H1 (cell line): ENCODE measurements around the gene GUCY2C. TPM values are rescaled to one million over a fixed set of nuclear protein-coding genes. Genes with fewer than 3 reads are reported as not detected.

Experiments
- CTCF ChIA-PET: fragments of 300-600 bp; sonication (Branson Sonifier 250); formaldehyde crosslinking; loops from one replicate; lab custom pipeline; 2021; ENCODE audit not compliant: partially characterized antibody; lab: Charles Lee
- POLR2A ChIA-PET: fragments of 300-600 bp; sonication (Branson Sonifier 250); formaldehyde crosslinking; loops from one replicate; lab custom pipeline; 2021; ENCODE audit warnings: inconsistent platforms; ENCODE audit not compliant: partially characterized antibody; lab: Charles Lee
- DNase-seq, 2 experiments: peaks; one replicate each; pipeline versions ENCODE4 v3.0.0 to v3.0.0-alpha.2; 2010 to 2022; ENCODE audit warnings: low spot score in 2 of 2, low read depth in 1 of 2, mixed read lengths in 1 of 2
- FAIRE-seq: peaks from 2 replicates; lab custom pipeline; 2011; peaks lifted over from hg19 to GRCh38; lab: Jason Lieb, UNC
- H2AFZ ChIP-seq: 2 replicates; pipeline ENCODE4 v1.8.1; 2012; ENCODE audit warnings: low read length, inconsistent platforms
- H2AK5ac ChIP-seq: 2 replicates; pipeline ENCODE4 v1.6.1; 2013; ENCODE audit warnings: low read depth, low read length
- H2BK120ac ChIP-seq: replicated peaks from 2 replicates; pipeline ENCODE3; 2013; ENCODE audit warnings: low read depth, low read length, inconsistent platforms
- H2BK12ac ChIP-seq: 2 replicates; pipeline ENCODE4 v1.6.1; 2013; ENCODE audit warnings: low read depth, low read length
- H2BK15ac ChIP-seq: 2 replicates; pipeline ENCODE4 v1.6.1; 2013; ENCODE audit warnings: low read length
- H2BK20ac ChIP-seq: 2 replicates; pipeline ENCODE4 v1.6.1; 2013; ENCODE audit warnings: low read length
- H2BK5ac ChIP-seq: 2 replicates; pipeline ENCODE4 v1.6.1; 2013; ENCODE audit warnings: low read depth, low read length
- H3K14ac ChIP-seq: 2 replicates; pipeline ENCODE4 v1.6.1; 2013; ENCODE audit warnings: inconsistent platforms; ENCODE audit not compliant: insufficient read length
- H3K18ac ChIP-seq: 2 replicates; pipeline ENCODE4 v1.6.1; 2013; ENCODE audit warnings: low read length; ENCODE audit errors: extremely low read depth
- H3K23ac ChIP-seq: 2 replicates; pipeline ENCODE4 v1.6.1; 2013; ENCODE audit warnings: inconsistent platforms; ENCODE audit not compliant: insufficient read length
- H3K23me2 ChIP-seq: 2 replicates; pipeline ENCODE4 v1.6.1; 2013; ENCODE audit warnings: low read depth, low read length
- H3K27ac ChIP-seq: 2 replicates; pipeline ENCODE4 v1.6.1; 2011; ENCODE audit warnings: low read depth, low read length, inconsistent platforms
- H3K27me3 ChIP-seq, 4 experiments: replicated peaks in 1 of 4; 1 replicate in 1 of 4; 2 replicates in 3 of 4; pipeline versions ENCODE4 v1.6.1 to v1.8.1; 2011 to 2013; ENCODE audit warnings: low read length in 3 of 4, mild to moderate bottlenecking in 3 of 4, inconsistent platforms in 2 of 4, mixed read lengths in 2 of 4, moderate library complexity in 1 of 4; ENCODE audit not compliant: control insufficient read depth in 3 of 4, insufficient read depth in 3 of 4; ENCODE audit errors: extremely low read depth in 1 of 4
- H3K36me3 ChIP-seq, 4 experiments: 2 replicates each; pipeline versions ENCODE4 v1.6.1 to v1.8.1; 2011 to 2013; ENCODE audit warnings: mild to moderate bottlenecking in 4 of 4, low read length in 3 of 4, moderate library complexity in 2 of 4, control low read depth in 1 of 4, inconsistent platforms in 1 of 4; ENCODE audit not compliant: insufficient read depth in 4 of 4, control insufficient read depth in 2 of 4
- H3K4ac ChIP-seq: replicated peaks from 2 replicates; pipeline ENCODE3; 2013; ENCODE audit warnings: low read length, low read depth, mixed read lengths, inconsistent platforms; ENCODE audit not compliant: insufficient read length
- H3K4me1 ChIP-seq, 4 experiments: replicated peaks in 1 of 4; 1 replicate in 1 of 4; 2 replicates in 3 of 4; pipeline versions ENCODE4 v1.6.1 to v1.8.1; 2011 to 2013; ENCODE audit warnings: low read length in 3 of 4, inconsistent platforms in 2 of 4, mixed read lengths in 1 of 4; ENCODE audit not compliant: insufficient read depth in 4 of 4, control insufficient read depth in 3 of 4
- H3K4me2 ChIP-seq, 2 experiments: 2 replicates each; pipeline versions ENCODE4 v1.6.1 to v1.8.1; 2011 to 2013; ENCODE audit warnings: low read depth in 2 of 2, low read length in 2 of 2, control low read depth in 1 of 2, inconsistent platforms in 1 of 2, mild to moderate bottlenecking in 1 of 2; ENCODE audit not compliant: insufficient read depth in 1 of 2
- H3K4me3 ChIP-seq, 4 experiments: fragments of 200-600, 300-600 bp in 1 of 4; sonication (generic), shearing (Covaris generic), sonication (Bioruptor Twin) in 1 of 4; 2 replicates each; pipeline versions ENCODE4 v1.5.1 to v1.8.1; 2011 to 2016; ENCODE audit warnings: low read length in 4 of 4, low read depth in 3 of 4, control low read depth in 2 of 4, inconsistent platforms in 2 of 4, mild to moderate bottlenecking in 2 of 4, mixed read lengths in 1 of 4, moderate library complexity in 1 of 4; ENCODE audit not compliant: insufficient read depth in 2 of 4; ENCODE audit errors: extremely low read depth in 1 of 4
- H3K56ac ChIP-seq: replicated peaks from 2 replicates; pipeline ENCODE3; 2013; ENCODE audit warnings: low read depth, mild to moderate bottlenecking, mixed read lengths, low read length, inconsistent platforms; ENCODE audit not compliant: insufficient read length
- H3K79me1 ChIP-seq: 2 replicates; pipeline ENCODE4 v1.6.1; 2013; ENCODE audit warnings: low read depth, low read length, control low read depth
- H3K79me2 ChIP-seq, 2 experiments: 2 replicates each; pipeline versions ENCODE4 v1.6.1 to v1.8.1; 2012 to 2013; ENCODE audit warnings: low read length in 2 of 2, mild to moderate bottlenecking in 2 of 2, inconsistent platforms in 1 of 2; ENCODE audit not compliant: insufficient read depth in 2 of 2, control insufficient read depth in 1 of 2
- H3K9ac ChIP-seq, 4 experiments: replicated peaks in 1 of 4; 1 replicate in 1 of 4; 2 replicates in 3 of 4; pipeline versions ENCODE4 v1.6.1 to v1.8.1; 2011 to 2013; ENCODE audit warnings: low read depth in 3 of 4, low read length in 3 of 4, control low read depth in 2 of 4, mild to moderate bottlenecking in 2 of 4, moderate library complexity in 2 of 4, inconsistent platforms in 1 of 4; ENCODE audit errors: extremely low read depth in 1 of 4
- H3K9me3 ChIP-seq, 2 experiments: 2 replicates each; pipeline versions ENCODE4 v1.6.1 to v1.8.1; 2012 to 2013; ENCODE audit warnings: mild to moderate bottlenecking in 2 of 2, moderate library complexity in 2 of 2, control low read depth in 1 of 2, inconsistent platforms in 1 of 2, low read depth in 1 of 2, low read length in 1 of 2, mixed read lengths in 1 of 2; ENCODE audit not compliant: insufficient read depth in 2 of 2
- H4K20me1 ChIP-seq, 2 experiments: replicated peaks in 1 of 2; 2 replicates each; pipeline versions ENCODE3 to v1.8.1; 2011 to 2013; ENCODE audit warnings: inconsistent platforms in 2 of 2, low read length in 2 of 2, mild to moderate bottlenecking in 1 of 2; ENCODE audit not compliant: insufficient read depth in 2 of 2, control insufficient read depth in 1 of 2
- H4K5ac ChIP-seq: 2 replicates; pipeline ENCODE4 v1.6.1; 2013; ENCODE audit warnings: low read length, low read depth, mixed read lengths, inconsistent platforms; ENCODE audit not compliant: insufficient read length
- H4K8ac ChIP-seq: 2 replicates; pipeline ENCODE4 v1.8.0; 2013; ENCODE audit warnings: mild to moderate bottlenecking, moderate library complexity, low read length, inconsistent platforms; ENCODE audit not compliant: insufficient read depth; ENCODE audit errors: extremely low read depth
- H4K91ac ChIP-seq: replicated peaks from 2 replicates; pipeline ENCODE3; 2013; ENCODE audit warnings: low read length, mixed read lengths, inconsistent platforms; ENCODE audit not compliant: insufficient read length
- CBX5 ChIP-seq: fragments of 300-800, 300-1000 bp; sonication (generic); IDR thresholded peaks from 2 replicates; pipeline ENCODE4 v1.7.1; 2016; ENCODE audit warnings: antibody characterized with exemption, low read length, low read depth
- CEBPB ChIP-seq: IDR thresholded peaks from 2 replicates; pipeline ENCODE4 v1.6.1; 2012; ENCODE audit warnings: low read depth, low read length
- CHD2 ChIP-seq: IDR thresholded peaks from 2 replicates; pipeline ENCODE4 v1.6.1; 2012; ENCODE audit warnings: low read length, improper control_type of control experiment
- EZH2 ChIP-seq: fragments of 200-600 bp; sonication (generic); IDR thresholded peaks from 2 replicates; pipeline ENCODE4 v1.7.1; 2012; ENCODE audit warnings: low read depth, mild to moderate bottlenecking, moderate library complexity, low read length, inconsistent platforms; ENCODE audit not compliant: severe bottlenecking
- FOSL1 ChIP-seq: IDR thresholded peaks from 2 replicates; pipeline ENCODE4 v1.6.1; 2011; ENCODE audit warnings: mild to moderate bottlenecking, low read depth, low read length, moderate library complexity; ENCODE audit not compliant: insufficient read depth
- KDM5A ChIP-seq: fragments of 200-600 bp; IDR thresholded peaks from 2 replicates; pipeline ENCODE4 v1.7.1; 2012; ENCODE audit warnings: mild to moderate bottlenecking, low read length, inconsistent platforms, mixed read lengths
- NANOG ChIP-seq: IDR thresholded peaks from 2 replicates; pipeline ENCODE4 v1.6.1; 2011; ENCODE audit warnings: low read length, low read depth, mild to moderate bottlenecking, inconsistent platforms; ENCODE audit not compliant: insufficient read depth, poor library complexity, severe bottlenecking
- NRF1 ChIP-seq: IDR thresholded peaks from 2 replicates; pipeline ENCODE4 v1.6.1; 2011; ENCODE audit warnings: mild to moderate bottlenecking, low read depth, low read length, improper control_type of control experiment
- SP1 ChIP-seq: IDR thresholded peaks from 2 replicates; pipeline ENCODE4 v1.6.1; 2011; ENCODE audit warnings: low read depth, low read length
- SP4 ChIP-seq: IDR thresholded peaks from 2 replicates; pipeline ENCODE4 v1.6.1; 2012; ENCODE audit warnings: low read length, inconsistent platforms
- YY1 ChIP-seq: IDR thresholded peaks from 2 replicates; pipeline ENCODE4 v1.6.1; 2011; ENCODE audit warnings: low read depth, mild to moderate bottlenecking, low read length
- ZNF274 ChIP-seq: IDR thresholded peaks from 2 replicates; pipeline ENCODE4 v1.7.0; 2012; ENCODE audit warnings: low read length, borderline replicate concordance; ENCODE audit errors: extremely low read depth
- WGBS, 2 experiments: shearing (Covaris generic) in 1 of 2; methylation state at CpG; one replicate each; pipeline versions ENCODE4 v1.1.6 to v1.1.7; 2013 to 2015; ENCODE audit warnings: low lambda C conversion rate in 2 of 2, mixed read lengths in 2 of 2, inconsistent platforms in 1 of 2, low coverage in 1 of 2, missing lambda C conversion rate in 1 of 2; ENCODE audit not compliant: insufficient replicate concordance in 2 of 2, insufficient coverage in 1 of 2, insufficient read length in 1 of 2; ENCODE audit errors: extremely low coverage in 1 of 2, missing lambda C conversion rate in 1 of 2; 5-methylcytosine and 5-hydroxymethylcytosine counted together
- polyA plus RNA-seq, 7 experiments: library from polyadenylated mRNA; depleted of rRNA in 3 of 7; stranded (reverse) in 5 of 7; unstranded in 2 of 7; fragments of >200 nt in 5 of 7; fragments of 200-250 nt in 2 of 7; gene quantifications; 1 replicate in 5 of 7; 2 replicates in 1 of 7; 4 replicates in 1 of 7; pipeline versions ENCODE4 v1.2.1 to v1.2.3, GENCODE V29; 2011 to 2013; ENCODE audit warnings: missing spikeins in 2 of 7, mixed read lengths in 2 of 7
- total RNA-seq: library from RNA; stranded (reverse); fragmentation: NEBNext Ultra II Directional; extraction: Animal tissue kit (Norgen Biotek cat#: 25700); gene quantifications from 2 replicates; pipeline ENCODE4 v1.2.1, GENCODE V29; 2021
- TF ChIP-seq, protein P1 (sequence below): IDR thresholded peaks from 2 replicates; pipeline ENCODE4 v1.6.1; 2012; ENCODE audit warnings: low read length, inconsistent platforms
- TF ChIP-seq, protein P2 (sequence below): IDR thresholded peaks from 2 replicates; pipeline ENCODE4 v1.6.1; 2012; ENCODE audit warnings: inconsistent platforms

GUCY2C gene
- total and polyA plus RNA-seq, 2 of the 8 experiments (the other 6 are each of a cell fraction or from before 2014, with no cell fraction given) = 1.9 to 3.2 TPM

DNA sequence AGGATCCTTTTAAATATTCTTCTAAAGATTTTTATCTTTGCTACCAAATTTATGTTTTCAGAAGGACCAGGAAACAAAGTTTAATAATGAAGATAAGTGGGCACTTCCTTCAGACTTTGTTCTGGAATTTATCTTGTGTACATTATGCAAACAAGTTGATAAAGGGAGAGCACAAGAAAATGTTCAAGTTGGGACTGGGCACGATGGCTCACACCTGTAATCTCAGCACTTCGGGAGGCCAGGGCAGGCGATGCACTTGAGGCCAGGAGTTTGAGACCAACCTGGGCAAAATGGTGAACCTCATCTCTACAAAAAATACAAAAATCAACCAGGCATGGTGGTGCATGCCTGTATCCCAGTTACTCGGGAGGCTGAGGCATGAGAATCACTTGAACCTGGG is 133.4 kb downstream of the GUCY2C start:
- Histone ChIP-seq H3K4me2 (no peak overlapping the region), H3K4me1 (no peaks in the 10 kb centered on the region; a peak in 2 of 7 replicates), H2BK15ac (no peak overlapping the region), H2AK5ac (no peak overlapping the region), H3K56ac (no peak overlapping the region), H3K36me3 (no peaks in the 10 kb centered on the region), H2BK5ac (no peak overlapping the region), H2BK120ac (no peak overlapping the region), H3K4ac (no peak overlapping the region), H2BK12ac (no peak overlapping the region), H4K20me1 (no peaks in the 10 kb centered on the region), H4K5ac (no peak overlapping the region), H3K79me1 (no peaks in the 10 kb centered on the region; the same call in 1 of the 2 replicates), H3K23ac (no peak overlapping the region), H3K79me2 (no peaks in the 10 kb centered on the region), H3K18ac (no peak overlapping the region), H3K9me3 (no peaks in the 10 kb centered on the region), H2BK20ac (no peak overlapping the region), H3K14ac (no peak overlapping the region), H2AFZ (no peak overlapping the region), H3K4me3 (no peak overlapping the region), H3K9ac (no peak overlapping the region), H4K91ac (no peak overlapping the region), H3K23me2 (peaks cover 8% of the 10 kb centered on the region; the same call in 1 of the 2 replicates), H3K27me3 (peaks cover 0 to 2% (median 1%) of the 10 kb centered on the region in 4 experiments; a peak in 2 of 7 replicates), H4K8ac (no peak overlapping the region), H3K27ac (no peak overlapping the region)
- WGBS, 2 experiments = 95% methylated on average over 4 of the region's 4 CpGs; no CpG with 5 or more reads in 1 of the 2 experiments
- DNase-seq (no peak), FAIRE-seq (no peak)
- ChIA-PET CTCF (no interaction called here), POLR2A (no interaction called here)
- TF ChIP-seq, protein P1, sequence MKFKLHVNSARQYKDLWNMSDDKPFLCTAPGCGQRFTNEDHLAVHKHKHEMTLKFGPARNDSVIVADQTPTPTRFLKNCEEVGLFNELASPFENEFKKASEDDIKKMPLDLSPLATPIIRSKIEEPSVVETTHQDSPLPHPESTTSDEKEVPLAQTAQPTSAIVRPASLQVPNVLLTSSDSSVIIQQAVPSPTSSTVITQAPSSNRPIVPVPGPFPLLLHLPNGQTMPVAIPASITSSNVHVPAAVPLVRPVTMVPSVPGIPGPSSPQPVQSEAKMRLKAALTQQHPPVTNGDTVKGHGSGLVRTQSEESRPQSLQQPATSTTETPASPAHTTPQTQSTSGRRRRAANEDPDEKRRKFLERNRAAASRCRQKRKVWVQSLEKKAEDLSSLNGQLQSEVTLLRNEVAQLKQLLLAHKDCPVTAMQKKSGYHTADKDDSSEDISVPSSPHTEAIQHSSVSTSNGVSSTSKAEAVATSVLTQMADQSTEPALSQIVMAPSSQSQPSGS = no peak
- TF ChIP-seq SP1 = no peak
- TF ChIP-seq EZH2 = no peak
- no peak for TF ChIP-seq CHD2
- no peak for TF ChIP-seq CBX5
- no peak for TF ChIP-seq NRF1
- TF ChIP-seq FOSL1 = no peak
- TF ChIP-seq, protein P2, sequence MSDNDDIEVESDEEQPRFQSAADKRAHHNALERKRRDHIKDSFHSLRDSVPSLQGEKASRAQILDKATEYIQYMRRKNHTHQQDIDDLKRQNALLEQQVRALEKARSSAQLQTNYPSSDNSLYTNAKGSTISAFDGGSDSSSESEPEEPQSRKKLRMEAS = no peak
- no peak for TF ChIP-seq KDM5A
- TF ChIP-seq ZNF274 = no peak
- TF ChIP-seq YY1 = no peak
- TF ChIP-seq NANOG = no peak
- no peak for TF ChIP-seq CEBPB
- TF ChIP-seq SP4 = no peak
